Panc1 (cell line): ENCODE measurements around the gene SLC4A11.

Experiments used
- CTCF ChIP-seq: fragments of 450-650 bp; IDR thresholded peaks from 2 replicates; pipeline ENCODE4 v1.5.1; 2017; ENCODE audit warnings: mild to moderate bottlenecking
- POLR2AphosphoS5 ChIP-seq: IDR thresholded peaks from 2 replicates; pipeline ENCODE4 v1.6.1; 2012; ENCODE audit warnings: mild to moderate bottlenecking, low read depth, low read length, moderate library complexity
- REST ChIP-seq, 2 experiments: IDR thresholded peaks; 2 replicates each; pipeline ENCODE4 v1.6.1; 2011 to 2012; ENCODE audit warnings: low read depth in 2 of 2, control low read depth in 1 of 2, low read length in 1 of 2, mild to moderate bottlenecking in 1 of 2, moderate library complexity in 1 of 2; ENCODE audit not compliant: insufficient read depth in 1 of 2
- SIN3A ChIP-seq: IDR thresholded peaks from 2 replicates; pipeline ENCODE4 v1.6.1; 2012; ENCODE audit warnings: low read depth, mild to moderate bottlenecking, low read length, moderate library complexity, borderline replicate concordance; ENCODE audit not compliant: insufficient read depth
- TCF7L2 ChIP-seq: IDR thresholded peaks from 2 replicates; pipeline ENCODE4 v1.6.1; 2011; ENCODE audit warnings: mild to moderate bottlenecking, low read depth, low read length, inconsistent platforms

DNA sequence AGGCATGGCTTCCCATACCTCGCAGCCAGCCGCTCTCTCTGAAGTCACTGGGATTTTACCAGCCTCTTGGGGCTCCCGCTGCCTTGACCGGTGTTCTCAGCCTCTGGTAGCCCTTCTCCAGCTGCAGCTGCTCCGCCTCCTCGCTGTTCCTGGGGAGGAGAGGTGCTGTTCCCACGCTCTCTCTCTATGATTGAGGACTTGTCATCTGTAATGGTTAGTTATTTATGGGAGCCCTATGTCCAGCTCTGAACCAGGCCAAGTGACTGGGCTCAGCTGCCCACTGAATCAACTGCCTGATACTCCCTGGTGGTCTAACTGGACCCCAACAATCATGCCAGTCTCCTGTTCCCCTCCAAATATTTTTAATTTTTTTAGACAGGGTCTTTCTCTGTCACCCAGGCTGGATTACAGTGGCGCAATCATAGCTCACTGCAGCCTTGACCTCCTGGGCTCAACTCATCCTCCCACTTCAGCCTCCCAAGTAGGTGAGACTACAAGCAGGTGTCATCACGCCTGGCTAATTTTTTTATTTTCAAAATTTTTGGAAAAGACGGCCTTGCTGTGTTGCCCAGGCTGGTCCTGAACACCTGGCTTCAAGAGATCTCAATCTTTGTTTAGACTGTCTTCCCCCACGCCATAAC, 4.8 kb upstream of the SLC4A11 start:
- TF ChIP-seq CTCF (no peak), SIN3A (no peak), REST (IDR thresholded peaks at IDR 0.05; ENCODE audit: insufficient read depth in 1 of 2, low read depth in 2 of 2, low read length in 1 of 2) (no peak), TCF7L2 (no peak), POLR2AphosphoS5 (no peak)
